ENCODE data around the gene EBF3.

GRCh38 chr10:129933456-129934092 is 30.5 kb downstream of the EBF3 start:
- TF ChIP-seq TAF1 (IDR thresholded peaks at IDR 0.05; ENCODE audit: borderline replicate concordance, low read depth, low read length) = no peak
- no peak for TF ChIP-seq POLR2A (IDR thresholded peaks at IDR 0.05; ENCODE audit: low read depth, low read length)
- no peak for TF ChIP-seq POLR2AphosphoS5 (IDR thresholded peaks at IDR 0.05; ENCODE audit: low read depth, low read length)

Measured in GM12892 (cell line).